OCI-LY7 (cell line): ENCODE measurements around the gene APOL1. TPM values are rescaled to one million over a fixed set of nuclear protein-coding genes. Genes with fewer than 3 reads are reported as not detected.

Experiments
- BruUV-seq: library from RNA; stranded (reverse); fragments of 400-500 nt; replicated peaks from 2 replicates; lab custom pipeline; 2021; lab: Mats Ljungman, UMichigan
- CTCF ChIA-PET: fragments of 300-600 bp; sonication (Branson Sonifier 250); formaldehyde crosslinking; loops from one replicate; lab custom pipeline; 2022; ENCODE audit warnings: antibody characterized with exemption; ENCODE audit not compliant: unreplicated experiment; lab: Charles Lee
- POLR2A ChIA-PET: fragments of 300-600 bp; sonication (Branson Sonifier 250); formaldehyde crosslinking; loops from one replicate; lab custom pipeline; 2022; ENCODE audit warnings: antibody characterized with exemption; lab: Charles Lee
- DNase-seq: peaks from one replicate; pipeline ENCODE4 v3.0.0-alpha.2; 2015; ENCODE audit warnings: low spot score
- H2AFZ ChIP-seq: fragments of 200-600 bp; sonication (generic), shearing (Covaris generic); 2 replicates; pipeline ENCODE4 v1.6.1; 2014; ENCODE audit warnings: mild to moderate bottlenecking, antibody characterized with exemption, low read length, moderate library complexity
- H3K27ac ChIP-seq: fragments of 200-600 bp; sonication (generic); 2 replicates; pipeline ENCODE4 v1.5.1; 2014; ENCODE audit warnings: mixed run types, low read depth, mild to moderate bottlenecking, moderate library complexity, low read length, inconsistent platforms; ENCODE audit not compliant: poor library complexity, severe bottlenecking
- H3K36me3 ChIP-seq: fragments of 200-600 bp; sonication (generic); 2 replicates; pipeline ENCODE4 v1.6.1; 2014; ENCODE audit warnings: mild to moderate bottlenecking, antibody characterized with exemption, low read length, moderate library complexity, mixed read lengths; ENCODE audit not compliant: insufficient read depth
- H3K4me1 ChIP-seq: fragments of 200-600 bp; sonication (generic); 2 replicates; pipeline ENCODE4 v1.5.1; 2014; ENCODE audit warnings: mild to moderate bottlenecking, low read length; ENCODE audit not compliant: insufficient read depth, poor library complexity, severe bottlenecking
- H3K4me2 ChIP-seq: fragments of 200-600 bp; sonication (generic); 2 replicates; pipeline ENCODE4 v1.6.1; 2014; ENCODE audit warnings: mild to moderate bottlenecking, low read length
- H3K4me3 ChIP-seq: fragments of 200-600 bp; sonication (generic); 2 replicates; pipeline ENCODE4 v1.5.1; 2014; ENCODE audit warnings: mild to moderate bottlenecking, low read depth, low read length; ENCODE audit not compliant: poor library complexity, severe bottlenecking
- H3K79me2 ChIP-seq: fragments of 200-600 bp; sonication (generic); 2 replicates; pipeline ENCODE4 v1.6.1; 2016; ENCODE audit warnings: low read depth, mild to moderate bottlenecking, low read length, moderate library complexity, mixed read lengths; ENCODE audit not compliant: insufficient read depth
- H3K9me2 ChIP-seq: fragments of 200-600 bp; sonication (generic); 2 replicates; pipeline ENCODE4 v1.6.1; 2016; ENCODE audit warnings: mild to moderate bottlenecking, low read length, mixed read lengths; ENCODE audit not compliant: insufficient read depth
- H3K9me3 ChIP-seq: fragments of 200-600 bp; sonication (generic); 2 replicates; pipeline ENCODE4 v1.6.1; 2014; ENCODE audit warnings: mild to moderate bottlenecking, mixed run types, low read length, mixed read lengths
- H4K20me1 ChIP-seq: fragments of 200-600 bp; sonication (generic); 2 replicates; pipeline ENCODE4 v1.6.1; 2014; ENCODE audit warnings: mild to moderate bottlenecking, antibody characterized with exemption, low read length, moderate library complexity, mixed read lengths; ENCODE audit not compliant: insufficient read depth
- CTCF ChIP-seq: fragments of 200-600 bp; sonication (generic); conservative IDR thresholded peaks from 2 replicates; pipeline ENCODE4 v1.5.1; 2014; ENCODE audit warnings: mild to moderate bottlenecking, antibody characterized with exemption, low read length, moderate library complexity, mixed read lengths
- EZH2phosphoT487 ChIP-seq: fragments of 200-600 bp; sonication (generic); IDR thresholded peaks from 2 replicates; pipeline ENCODE4 v1.6.1; 2018; ENCODE audit warnings: low read depth, borderline replicate concordance, mild to moderate bottlenecking, mixed run types, antibody characterized with exemption, low read length, moderate library complexity, mixed read lengths
- intact Hi-C: fragments of 100-400 bp; cut with micrococcal nuclease; formaldehyde crosslinking; loops from one replicate; pipeline ENCODE4 v1.10.0; 2022; ENCODE audit not compliant: unreplicated experiment
- total RNA-seq, 2 experiments: library from RNA; depleted of rRNA in 1 of 2; stranded (reverse); fragments of >200 nt in 1 of 2; shearing (Covaris generic) in 1 of 2; gene quantifications; 2 replicates each; pipeline ENCODE4 v1.2.3, GENCODE V29; 2014 to 2022

APOL1 gene
- total RNA-seq, 2 experiments from 2014 or later = 0.42 to 0.47 TPM

- no peak for DNase-seq
- H3K4me2 ChIP-seq = no peak overlapping the region
- no peaks in the 10 kb centered on the region for H3K36me3 ChIP-seq
- H3K9me3 ChIP-seq = peaks cover 20% of the 10 kb centered on the region
- no peak overlapping the region for H2AFZ ChIP-seq
- H3K79me2 ChIP-seq = no peaks in the 10 kb centered on the region
- peaks cover 4% of the 10 kb centered on the region for H3K4me1 ChIP-seq
- BruUV-seq = no TSS peak
- intact Hi-C loops = no loop called here
- CTCF ChIA-PET = no interaction called here
- no peak overlapping the region for H3K4me3 ChIP-seq
- POLR2A ChIA-PET = interaction anchor here (0.5 to 0.7 kb wide), 2 partner anchors 16 to 96 kb away, joined by 3 to 4 read pairs; no protein-coding TSS in a partner anchor
- H4K20me1 ChIP-seq = no peaks in the 10 kb centered on the region
- H3K9me2 ChIP-seq = no peaks in the 10 kb centered on the region
- TF ChIP-seq EZH2phosphoT487 (no peak), CTCF (no peak)
- no peak overlapping the region for H3K27ac ChIP-seq
Observed at GRCh38 chr22:36244522-36245391, 8.2 kb upstream of the APOL1 start.

GRCh38 chr22:36245805-36246356 lies 7.1 kb upstream of the APOL1 start:
- BruUV-seq = no TSS peak
- no peaks in the 10 kb centered on the region for H3K36me3 ChIP-seq
- TF ChIP-seq EZH2phosphoT487 = no peak
- no peaks in the 10 kb centered on the region for H3K79me2 ChIP-seq
- no peak overlapping the region for H3K27ac ChIP-seq
- no peak overlapping the region for H3K4me3 ChIP-seq
- CTCF ChIA-PET = no interaction called here
- H3K4me2 ChIP-seq = no peak overlapping the region
- no peak overlapping the region for H2AFZ ChIP-seq
- no peaks in the 10 kb centered on the region for H3K9me2 ChIP-seq
- no peaks in the 10 kb centered on the region for H3K4me1 ChIP-seq
- DNase-seq = no peak
- H3K9me3 ChIP-seq = peaks cover 21% of the 10 kb centered on the region
- POLR2A ChIA-PET = no interaction called here
- intact Hi-C loops = no loop called here
- no peaks in the 10 kb centered on the region for H4K20me1 ChIP-seq

GRCh38 chr22:36246718-36247117 lies 6.2 kb upstream of the APOL1 start:
- BruUV-seq = no TSS peak
- Histone ChIP-seq H3K27ac (no peak overlapping the region), H3K9me3 (peaks cover 21% of the 10 kb centered on the region), H3K36me3 (no peaks in the 10 kb centered on the region), H2AFZ (no peak overlapping the region), H3K4me2 (no peak overlapping the region), H3K4me1 (no peaks in the 10 kb centered on the region), H4K20me1 (no peaks in the 10 kb centered on the region), H3K79me2 (no peaks in the 10 kb centered on the region), H3K4me3 (no peak overlapping the region), H3K9me2 (no peaks in the 10 kb centered on the region)
- no peak for DNase-seq
- CTCF ChIA-PET = no interaction called here
- TF ChIP-seq CTCF = no peak
- TF ChIP-seq EZH2phosphoT487 = no peak
- intact Hi-C loops = no loop called here
- POLR2A ChIA-PET = no interaction called here
